Panc1 (cell line): ENCODE data around the gene CACNB3. TPM values are rescaled to one million over a fixed set of nuclear protein-coding genes. Genes with fewer than 3 reads are reported as not detected.

Experiments used
- ATAC-seq: fragments of 200-7000 bp; cut with Tn5 transposase; 2 replicates; pipeline ENCODE4 v1.9.1; 2020; ENCODE audit warnings: mild to moderate bottlenecking, moderate library complexity
- BruUV-seq: library from RNA; stranded (reverse); fragments of 400-500 nt; replicated peaks from 2 replicates; lab custom pipeline; 2021; lab: Mats Ljungman, UMichigan
- CTCF ChIA-PET: fragments of 300-600 bp; sonication (Branson Sonifier 250); formaldehyde crosslinking; loops from one replicate; lab custom pipeline; 2022; ENCODE audit warnings: antibody characterized with exemption; lab: Charles Lee
- POLR2A ChIA-PET: fragments of 300-600 bp; sonication (Branson Sonifier 250); formaldehyde crosslinking; loops from one replicate; lab custom pipeline; 2022; ENCODE audit warnings: antibody characterized with exemption; lab: Charles Lee
- DNase-seq: peaks from one replicate; pipeline ENCODE4 v3.0.0-alpha.2; 2010; ENCODE audit warnings: low read depth, low spot score
- H3K27ac ChIP-seq: 2 replicates; pipeline ENCODE4 v1.5.1; 2011; ENCODE audit warnings: mild to moderate bottlenecking, low read length, inconsistent platforms
- H3K27me3 ChIP-seq: fragments of 200-500 bp; sonication (Bioruptor generic); 2 replicates; pipeline ENCODE4 v1.6.0; 2014; ENCODE audit warnings: low read length, inconsistent platforms; ENCODE audit not compliant: control insufficient read depth, insufficient read depth
- H3K36me3 ChIP-seq: fragments of 200-500 bp; sonication (Bioruptor generic); 2 replicates; pipeline ENCODE4 v1.5.1; 2014; ENCODE audit warnings: inconsistent platforms, mild to moderate bottlenecking, low read length, moderate library complexity; ENCODE audit not compliant: control insufficient read depth, insufficient read depth
- H3K4me1 ChIP-seq: 2 replicates; pipeline ENCODE4 v1.5.1; 2011; ENCODE audit warnings: inconsistent platforms, mild to moderate bottlenecking, low read length, moderate library complexity; ENCODE audit not compliant: control insufficient read depth, insufficient read depth
- H3K4me3 ChIP-seq, 2 experiments: 2 replicates each; pipeline ENCODE4 v1.5.1; 2011 to 2012; ENCODE audit warnings: low read depth in 2 of 2, low read length in 2 of 2, mild to moderate bottlenecking in 2 of 2, inconsistent platforms in 1 of 2, moderate library complexity in 1 of 2
- H3K9me3 ChIP-seq: fragments of 200-500 bp; sonication (Bioruptor generic); 2 replicates; pipeline ENCODE4 v1.5.1; 2014; ENCODE audit warnings: low read depth, mild to moderate bottlenecking, inconsistent platforms, low read length, moderate library complexity; ENCODE audit not compliant: control insufficient read depth, insufficient read depth
- POLR2AphosphoS5 ChIP-seq: IDR thresholded peaks from 2 replicates; pipeline ENCODE4 v1.6.1; 2012; ENCODE audit warnings: mild to moderate bottlenecking, low read depth, low read length, moderate library complexity
- REST ChIP-seq, 2 experiments: IDR thresholded peaks; 2 replicates each; pipeline ENCODE4 v1.6.1; 2011 to 2012; ENCODE audit warnings: low read depth in 2 of 2, control low read depth in 1 of 2, low read length in 1 of 2, mild to moderate bottlenecking in 1 of 2, moderate library complexity in 1 of 2; ENCODE audit not compliant: insufficient read depth in 1 of 2
- SIN3A ChIP-seq: IDR thresholded peaks from 2 replicates; pipeline ENCODE4 v1.6.1; 2012; ENCODE audit warnings: low read depth, mild to moderate bottlenecking, low read length, moderate library complexity, borderline replicate concordance; ENCODE audit not compliant: insufficient read depth
- TCF7L2 ChIP-seq: IDR thresholded peaks from 2 replicates; pipeline ENCODE4 v1.6.1; 2011; ENCODE audit warnings: mild to moderate bottlenecking, low read depth, low read length, inconsistent platforms
- in situ Hi-C: cut with HindIII; loops from 2 replicates; pipeline ENCODE4 v1.10.0; 2016; ENCODE audit warnings: low sequenced_read_pairs, low pct_unique_long_range_greater_than_20kb
- intact Hi-C: fragments of 100-400 bp; cut with micrococcal nuclease; formaldehyde crosslinking; loops from one replicate; pipeline ENCODE4 v1.10.0; 2022; ENCODE audit not compliant: unreplicated experiment
- total RNA-seq: library from RNA; stranded (reverse); gene quantifications from one replicate; pipeline ENCODE4 v1.2.1, GENCODE V29; 2021; ENCODE audit not compliant: unreplicated experiment
- TF ChIP-seq, protein P1 (sequence below): fragments of 450-650 bp; IDR thresholded peaks from 2 replicates; pipeline ENCODE4 v1.5.1; 2017; ENCODE audit warnings: mild to moderate bottlenecking

The CACNB3 gene
- total RNA-seq, 1 experiment from 2014 or later: 40.5 TPM

GRCh38 chr12:48795550-48796455 is 22.5 kb upstream of the CACNB3 start:
- in situ Hi-C loops: no loop called here
- TF ChIP-seq POLR2AphosphoS5: no peak
- TF ChIP-seq SIN3A: no peak
- no peak for TF ChIP-seq REST (IDR thresholded peaks at IDR 0.05; ENCODE audit: insufficient read depth in 1 of 2, low read depth in 2 of 2, low read length in 1 of 2)
- TF ChIP-seq, protein P1, sequence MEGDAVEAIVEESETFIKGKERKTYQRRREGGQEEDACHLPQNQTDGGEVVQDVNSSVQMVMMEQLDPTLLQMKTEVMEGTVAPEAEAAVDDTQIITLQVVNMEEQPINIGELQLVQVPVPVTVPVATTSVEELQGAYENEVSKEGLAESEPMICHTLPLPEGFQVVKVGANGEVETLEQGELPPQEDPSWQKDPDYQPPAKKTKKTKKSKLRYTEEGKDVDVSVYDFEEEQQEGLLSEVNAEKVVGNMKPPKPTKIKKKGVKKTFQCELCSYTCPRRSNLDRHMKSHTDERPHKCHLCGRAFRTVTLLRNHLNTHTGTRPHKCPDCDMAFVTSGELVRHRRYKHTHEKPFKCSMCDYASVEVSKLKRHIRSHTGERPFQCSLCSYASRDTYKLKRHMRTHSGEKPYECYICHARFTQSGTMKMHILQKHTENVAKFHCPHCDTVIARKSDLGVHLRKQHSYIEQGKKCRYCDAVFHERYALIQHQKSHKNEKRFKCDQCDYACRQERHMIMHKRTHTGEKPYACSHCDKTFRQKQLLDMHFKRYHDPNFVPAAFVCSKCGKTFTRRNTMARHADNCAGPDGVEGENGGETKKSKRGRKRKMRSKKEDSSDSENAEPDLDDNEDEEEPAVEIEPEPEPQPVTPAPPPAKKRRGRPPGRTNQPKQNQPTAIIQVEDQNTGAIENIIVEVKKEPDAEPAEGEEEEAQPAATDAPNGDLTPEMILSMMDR: peak; percentile 92
- TF ChIP-seq TCF7L2: no peak

GRCh38 chr12:48796976-48797375 is 21.3 kb upstream of the CACNB3 start:
- Histone ChIP-seq H3K4me1 (no peaks in the 10 kb centered on the region), H3K27ac (no peak overlapping the region), H3K4me3 (no peak overlapping the region), H3K27me3 (no peaks in the 10 kb centered on the region), H3K9me3 (no peaks in the 10 kb centered on the region), H3K36me3 (no peaks in the 10 kb centered on the region)
- no peak for ATAC-seq
- ChIA-PET CTCF (interaction anchor here (0.7 to 6.3 kb wide), 2 partner anchors 43 to 126 kb away, joined by 4 to 51 read pairs; no protein-coding TSS in a partner anchor), POLR2A (no interaction called here)
- TF ChIP-seq, protein P1: no peak
- TF ChIP-seq REST (IDR thresholded peaks at IDR 0.05; ENCODE audit: insufficient read depth in 1 of 2, low read depth in 2 of 2, low read length in 1 of 2) (no peak), POLR2AphosphoS5 (no peak), TCF7L2 (no peak), SIN3A (no peak)
- in situ Hi-C loops (no loop called here), intact Hi-C loops (no loop called here)
- DNase-seq: no peak
- BruUV-seq: no TSS peak

More at GRCh38 chr12:48795550-48796455, 22.5 kb upstream of the CACNB3 start:
- DNase-seq (peak; percentile 79), ATAC-seq (peak; percentile 95)
- no TSS peak for BruUV-seq
- Histone ChIP-seq H3K36me3 (no peaks in the 10 kb centered on the region), H3K27me3 (no peaks in the 10 kb centered on the region), H3K9me3 (no peaks in the 10 kb centered on the region), H3K4me1 (no peaks in the 10 kb centered on the region), H3K27ac (no peak overlapping the region), H3K4me3 (peak overlapping the region in 1 of 2 experiments; percentile 2; a peak in 1 of 4 replicates)
- intact Hi-C loops: loop anchor here (2.0 kb wide), 1 partner anchor 43 kb away; no protein-coding TSS in a partner anchor
- ChIA-PET CTCF (interaction anchor here (0.7 to 6.3 kb wide), 3 partner anchors 19 to 124 kb away, joined by 4 to 51 read pairs (median 7); no protein-coding TSS in a partner anchor), POLR2A (no interaction called here)
